IPS DF 6.9 (cell line): Measurements from ENCODE around the gene GPC5.
"Not testable (repeated sequence)": the region's sequence is repeated elsewhere in the genome, so short reads cannot be mapped to it uniquely, and the experiment has no call there.

Source experiments
- DNase-seq: peaks from one replicate; pipeline ENCODE4 v3.0.0-alpha.2; 2013; ENCODE audit warnings: low read depth, low spot score
- H3K27ac ChIP-seq: one replicate; pipeline ENCODE4 v1.5.1; 2013; ENCODE audit warnings: low read length, control low read depth
- H3K27me3 ChIP-seq: 2 replicates; pipeline ENCODE4 v1.6.1; 2013; ENCODE audit warnings: mild to moderate bottlenecking, low read length; ENCODE audit not compliant: control insufficient read depth, insufficient read depth
- H3K36me3 ChIP-seq: 2 replicates; pipeline ENCODE4 v1.6.1; 2013; ENCODE audit warnings: low read length; ENCODE audit not compliant: control insufficient read depth, insufficient read depth
- H3K4me1 ChIP-seq: 2 replicates; pipeline ENCODE4 v1.6.1; 2013; ENCODE audit warnings: low read length; ENCODE audit not compliant: control insufficient read depth, insufficient read depth
- H3K4me3 ChIP-seq: 2 replicates; pipeline ENCODE4 v1.5.1; 2013; ENCODE audit warnings: mild to moderate bottlenecking, low read length
- H3K9me3 ChIP-seq: 2 replicates; pipeline ENCODE4 v1.6.1; 2013; ENCODE audit warnings: low read length, inconsistent platforms; ENCODE audit not compliant: control insufficient read depth, insufficient read depth
- WGBS: extraction: QIAGEN DNeasy Blood & Tissue Kit; methylation state at CpG from one replicate; pipeline ENCODE4 v1.1.7; 2013; ENCODE audit warnings: mixed read lengths, missing lambda C conversion rate; ENCODE audit not compliant: insufficient read length, insufficient coverage; 5-methylcytosine and 5-hydroxymethylcytosine counted together

GPC5 gene

DNA sequence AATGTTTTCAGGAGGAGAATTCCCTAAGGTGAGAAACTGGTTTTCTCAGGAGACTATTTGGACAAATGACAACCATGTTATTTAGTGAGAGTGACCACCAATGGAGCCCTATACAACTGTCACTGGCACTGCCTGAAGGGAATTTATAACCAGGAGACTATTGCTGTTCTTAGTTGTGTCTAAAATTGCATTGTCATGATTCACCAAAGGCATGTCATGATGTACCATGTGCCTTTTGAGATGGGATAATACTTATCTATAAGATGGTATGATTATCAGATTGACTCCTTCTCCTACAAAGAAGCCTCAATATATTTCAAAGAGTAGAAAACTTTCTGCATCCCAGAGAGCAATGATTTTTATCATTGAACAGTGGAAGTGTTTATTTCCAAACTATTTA, 1088.8 kb downstream of the GPC5 start:
- Histone ChIP-seq H3K4me3 (no peak overlapping the region), H3K27me3 (no peaks in the 10 kb centered on the region), H3K4me1 (no peaks in the 10 kb centered on the region), H3K27ac (no peak overlapping the region), H3K36me3 (no peaks in the 10 kb centered on the region), H3K9me3 (no peaks in the 10 kb centered on the region)
- DNase-seq = no peak

DNA sequence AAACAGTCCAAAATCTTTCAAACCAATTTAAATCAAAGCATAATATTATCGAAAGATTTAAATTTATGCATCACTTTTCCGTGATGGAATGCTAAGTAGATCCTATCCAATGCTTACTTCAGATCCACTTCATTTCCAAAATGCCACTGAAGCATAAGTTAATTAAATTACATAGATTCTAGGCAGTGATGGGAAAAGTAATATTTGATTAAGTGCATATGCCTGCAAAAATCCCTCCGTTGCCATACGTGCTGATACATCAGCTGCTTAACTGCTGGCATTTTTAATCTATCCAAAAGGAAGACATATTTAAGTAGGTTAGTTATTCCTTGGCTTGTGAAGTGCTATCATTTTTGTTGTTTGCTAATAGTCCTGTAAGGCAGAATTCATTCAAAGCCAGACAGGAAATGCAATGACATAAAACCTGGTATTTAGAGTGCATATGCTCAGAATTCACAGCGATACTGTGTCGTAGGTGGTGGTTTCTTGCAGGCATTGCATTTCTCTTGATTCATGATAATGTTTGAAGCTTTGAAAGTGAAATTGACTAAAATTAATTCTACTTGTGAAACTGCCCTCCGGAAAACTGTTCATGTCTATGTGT, 1089.9 kb downstream of the GPC5 start:
- DNase-seq = no peak
- Histone ChIP-seq H3K36me3 (no peaks in the 10 kb centered on the region), H3K27ac (no peak overlapping the region), H3K9me3 (no peaks in the 10 kb centered on the region), H3K4me1 (no peaks in the 10 kb centered on the region), H3K4me3 (no peak overlapping the region), H3K27me3 (no peaks in the 10 kb centered on the region)
- no CpG with 5 or more reads among the region's 7 CpGs for WGBS

- H3K27me3 ChIP-seq = no peaks in the 10 kb centered on the region
- DNase-seq = no peak
- no peaks in the 10 kb centered on the region for H3K36me3 ChIP-seq
- no peaks in the 10 kb centered on the region for H3K4me1 ChIP-seq
- no peaks in the 10 kb centered on the region for H3K9me3 ChIP-seq
- H3K4me3 ChIP-seq = no peak overlapping the region
- no peak overlapping the region for H3K27ac ChIP-seq
Observed at GRCh38 chr13:92491839-92492238, 1093.4 kb downstream of the GPC5 start.

- Histone ChIP-seq H3K9me3 (no peaks in the 10 kb centered on the region), H3K4me1 (no peaks in the 10 kb centered on the region; the same call in 1 of the 2 replicates), H3K27ac (no peak overlapping the region), H3K27me3 (no peaks in the 10 kb centered on the region; the same call in 1 of the 2 replicates), H3K36me3 (no peaks in the 10 kb centered on the region), H3K4me3 (no peak overlapping the region)
- WGBS = no CpG with 5 or more reads among the region's 2 CpGs
- no peak for DNase-seq
Observed at GRCh38 chr13:92494915-92495314, 1096.5 kb downstream of the GPC5 start.

DNA sequence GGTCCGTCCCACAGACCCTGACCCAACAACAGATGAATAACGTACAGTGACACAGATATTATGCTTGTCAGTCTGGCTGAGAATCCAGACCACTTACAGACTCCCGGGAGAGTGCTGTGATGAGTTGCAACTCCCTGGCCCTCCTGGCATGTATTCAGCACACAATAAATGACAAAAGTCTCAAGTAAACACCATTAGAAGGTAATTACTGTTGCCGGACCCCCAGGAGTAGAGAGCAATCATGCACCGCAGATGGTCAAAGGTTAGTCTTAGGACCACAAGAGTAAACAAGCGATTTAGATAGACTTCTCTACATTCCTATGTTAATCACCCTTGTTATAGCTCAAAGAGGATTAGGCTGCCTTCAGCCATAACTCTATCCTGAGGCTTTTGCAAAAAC, 1101.8 kb downstream of the GPC5 start:
- DNase-seq = no peak
- Histone ChIP-seq H3K27ac (no peak overlapping the region), H3K4me1 (no peaks in the 10 kb centered on the region; the same call in 1 of the 2 replicates), H3K27me3 (no peaks in the 10 kb centered on the region; the same call in 1 of the 2 replicates), H3K4me3 (no peak overlapping the region), H3K9me3 (no peaks in the 10 kb centered on the region), H3K36me3 (no peaks in the 10 kb centered on the region)
- WGBS = no CpG with 5 or more reads among the region's 6 CpGs

DNA sequence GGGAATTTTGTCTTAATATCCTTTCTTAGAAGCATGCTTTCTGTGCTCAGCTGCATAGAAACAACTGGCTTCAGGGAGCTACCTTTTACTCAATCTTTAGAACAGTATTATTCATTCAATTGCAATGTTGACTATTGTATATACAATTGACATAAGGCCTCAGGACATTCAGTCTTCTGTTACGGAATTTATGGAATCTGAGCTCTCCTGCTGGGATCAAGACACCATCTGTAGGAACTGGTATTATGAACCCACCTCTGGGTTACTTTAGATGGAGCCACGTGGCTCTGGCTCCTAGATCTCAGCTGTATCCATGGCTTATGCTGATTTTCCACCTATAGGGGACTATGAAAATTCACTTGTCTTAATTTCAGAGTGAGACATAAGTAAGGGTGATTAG, 1112.0 kb downstream of the GPC5 start:
- Histone ChIP-seq H3K9me3 (no peaks in the 10 kb centered on the region), H3K36me3 (no peaks in the 10 kb centered on the region), H3K4me3 (no peak overlapping the region), H3K27me3 (no peaks in the 10 kb centered on the region), H3K4me1 (no peaks in the 10 kb centered on the region; the same call in 1 of the 2 replicates), H3K27ac (no peak overlapping the region)
- no CpG with 5 or more reads among the region's 2 CpGs for WGBS
- no peak for DNase-seq

- DNase-seq = no peak
- no peaks in the 10 kb centered on the region for H3K27me3 ChIP-seq
- H3K4me1 ChIP-seq = no peaks in the 10 kb centered on the region; the same call in 1 of the 2 replicates
- H3K4me3 ChIP-seq = no peak overlapping the region
- no peaks in the 10 kb centered on the region for H3K9me3 ChIP-seq
- H3K36me3 ChIP-seq = no peaks in the 10 kb centered on the region
- no peak overlapping the region for H3K27ac ChIP-seq
- no CpG with 5 or more reads among the region's 9 CpGs for WGBS
Observed at GRCh38 chr13:92512852-92513251, 1114.4 kb downstream of the GPC5 start.

DNA sequence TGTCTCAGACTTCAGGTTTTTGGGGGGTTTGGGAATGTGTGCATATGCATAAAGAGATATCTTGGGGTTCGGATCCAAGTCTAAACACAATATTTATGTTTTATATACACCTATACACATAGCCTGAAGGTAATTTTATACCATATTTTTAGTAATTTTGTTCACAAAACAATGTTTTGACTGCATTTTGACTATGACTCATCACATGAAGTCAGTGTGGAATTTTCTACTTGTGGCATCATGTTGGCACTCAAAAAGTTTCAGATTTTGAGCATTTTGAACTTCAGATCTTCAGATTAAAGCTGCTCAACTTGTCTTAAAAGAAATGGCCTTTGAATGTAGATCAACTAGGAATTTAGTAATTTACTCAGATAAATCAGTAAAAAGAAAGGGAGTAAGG, 1115.3 kb downstream of the GPC5 start:
- Histone ChIP-seq H3K27ac (no peak overlapping the region), H3K9me3 (no peaks in the 10 kb centered on the region), H3K27me3 (no peaks in the 10 kb centered on the region), H3K4me3 (no peak overlapping the region), H3K36me3 (no peaks in the 10 kb centered on the region), H3K4me1 (no peaks in the 10 kb centered on the region; the same call in 1 of the 2 replicates)
- no CpG with 5 or more reads among the region's 1 CpG for WGBS
- no peak for DNase-seq

- no peaks in the 10 kb centered on the region for H3K36me3 ChIP-seq
- no peaks in the 10 kb centered on the region; the same call in 1 of the 2 replicates for H3K4me1 ChIP-seq
- H3K27me3 ChIP-seq = no peaks in the 10 kb centered on the region
- no peak overlapping the region for H3K4me3 ChIP-seq
- DNase-seq = no peak
- H3K9me3 ChIP-seq = no peaks in the 10 kb centered on the region
- no CpG with 5 or more reads among the region's 8 CpGs for WGBS
- H3K27ac ChIP-seq = no peak overlapping the region
Observed at GRCh38 chr13:92514420-92515125, 1116.2 kb downstream of the GPC5 start.

DNA sequence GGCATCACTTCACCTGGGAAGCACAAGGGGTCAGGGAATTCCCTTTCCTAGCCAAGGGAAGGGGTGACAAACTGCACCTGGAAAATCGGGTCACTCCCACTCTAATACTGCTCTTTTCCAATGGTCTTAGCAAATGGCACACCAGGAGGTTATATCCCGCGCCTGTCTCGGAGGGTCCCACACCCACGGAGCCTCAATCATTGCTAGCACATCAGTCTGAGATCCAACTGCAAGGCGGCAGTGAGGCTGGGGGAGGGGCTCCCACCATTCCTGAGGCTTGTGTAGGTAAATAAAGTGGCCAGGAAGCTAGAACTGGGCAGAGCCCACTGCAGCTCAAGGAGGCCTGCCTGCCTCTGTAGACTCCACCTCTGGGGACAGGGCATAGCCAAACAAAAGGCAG, 1118.5 kb downstream of the GPC5 start:
- WGBS = no CpG with 5 or more reads among the region's 6 CpGs
- H3K4me3 ChIP-seq, H3K9me3 ChIP-seq, H3K36me3 ChIP-seq, H3K4me1 ChIP-seq, H3K27me3 ChIP-seq, DNase-seq, H3K27ac ChIP-seq: not testable (repeated sequence)

GRCh38 chr13:92518622-92519021, 1120.2 kb downstream of the GPC5 start:
- not testable (repeated sequence) for H3K27me3 ChIP-seq, H3K9me3 ChIP-seq, H3K4me3 ChIP-seq, H3K36me3 ChIP-seq, DNase-seq, H3K4me1 ChIP-seq, H3K27ac ChIP-seq
- no CpG with 5 or more reads among the region's 2 CpGs for WGBS
